Right lobe of liver (tissue), 4 donors: ENCODE measurements around the gene MSANTD1.

ENCODE experiments used
- CTCF ChIP-seq, 4 donors: fragments of 200-600 bp in 3 of 4; fragments of 450-650 bp in 1 of 4; IDR thresholded peaks; one replicate each; pipeline versions ENCODE4 v1.5.1 to v1.8.0; 2016 to 2022; ENCODE audit warnings: antibody characterized with exemption in 4 of 4, mild to moderate bottlenecking in 2 of 4
- POLR2A ChIP-seq: fragments of 450-650 bp; IDR thresholded peaks from one replicate; pipeline ENCODE4 v1.6.1; 2017; ENCODE audit warnings: antibody characterized with exemption, mild to moderate bottlenecking
- donor health status: DM: no; HTN: no; CAD: no.
- donor health status: DM: no; HTN: no; CAD: no.
- donor health status: DM: no; HTN: yes; CAD: no.

DNA sequence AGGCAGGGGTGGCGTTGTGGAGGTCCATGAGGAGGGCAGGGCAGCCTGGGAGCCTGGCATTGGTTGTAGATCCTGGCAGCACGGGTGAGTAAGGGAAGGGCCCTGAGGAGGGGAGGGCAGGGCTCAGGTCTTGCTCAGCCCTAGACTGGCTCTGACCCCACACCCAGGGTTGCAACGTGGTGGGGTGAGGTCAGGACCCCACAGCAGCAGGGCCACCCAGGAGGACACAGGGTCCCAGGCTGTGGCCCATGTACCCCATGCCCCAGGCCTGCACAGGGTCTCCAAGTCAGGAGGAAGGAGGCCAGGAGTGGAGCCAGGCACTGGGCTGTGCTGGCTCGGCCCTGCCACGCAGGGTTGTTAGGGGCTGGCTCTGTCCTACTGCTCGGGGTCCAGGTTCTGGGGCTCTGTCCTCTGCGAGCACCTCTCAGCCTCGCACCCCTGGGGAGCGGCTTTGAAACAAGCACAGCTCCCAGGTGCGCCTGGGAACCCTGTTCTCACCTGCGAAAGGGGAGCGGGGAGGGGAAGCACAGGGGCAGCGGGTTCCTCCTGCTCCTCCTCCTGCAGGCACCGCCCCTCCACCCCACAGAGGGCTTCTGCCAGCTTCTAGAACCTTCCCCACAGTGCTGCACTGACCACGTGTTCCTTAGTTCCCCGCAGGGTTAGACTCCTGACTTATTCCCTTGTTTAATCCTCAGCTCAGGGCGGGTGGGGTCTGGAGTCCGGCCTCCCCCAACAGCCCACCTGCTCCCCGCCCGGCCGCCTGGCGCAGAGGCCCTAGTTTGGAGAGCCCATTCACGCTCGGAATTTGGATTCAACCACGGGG is 20.4 kb downstream of the MSANTD1 start:
- TF ChIP-seq CTCF (IDR thresholded peaks at IDR 0.05) (no peak), POLR2A (no peak)
